Prostate gland (tissue), 2 donors: ENCODE results near the gene AMPH. TPM values are rescaled to one million over a fixed set of nuclear protein-coding genes. Genes with fewer than 3 reads are reported as not detected.

ENCODE experiments used
- DNase-seq: peaks from one replicate; pipeline ENCODE4 v3.0.0-alpha.2; 2019; ENCODE audit warnings: low spot score
- H3K27ac ChIP-seq, 2 donors: fragments of 200-600 bp; sonication (generic); 2 replicates each; pipeline ENCODE4 v1.5.1; 2017 to 2019
- H3K27me3 ChIP-seq: fragments of 200-600 bp; sonication (generic); replicated peaks from 2 replicates; pipeline ENCODE4 v1.5.1; 2019; ENCODE audit not compliant: insufficient read depth
- H3K36me3 ChIP-seq, 2 donors: fragments of 200-600 bp; sonication (generic); 1 replicate in 1 of 2; 2 replicates in 1 of 2; pipeline versions ENCODE4 v1.5.1 to v1.8.1; 2017 to 2019
- H3K4me1 ChIP-seq: fragments of 200-600 bp; sonication (generic); replicated peaks from 2 replicates; pipeline ENCODE4 v1.5.1; 2019
- H3K4me3 ChIP-seq, 2 donors: fragments of 200-600 bp; sonication (generic); 2 replicates each; pipeline ENCODE4 v1.5.1; 2017 to 2019
- H3K9me3 ChIP-seq: fragments of 200-600 bp; sonication (generic); 2 replicates; pipeline ENCODE4 v1.5.1; 2017
- CTCF ChIP-seq, 4 experiments: fragments of 200-600 bp in 2 of 4; fragments of 450-650 bp in 2 of 4; sonication (generic) in 2 of 4; IDR thresholded peaks; 1 replicate in 3 of 4; 2 replicates in 1 of 4; pipeline ENCODE4 v1.5.1; 2016 to 2019; ENCODE audit warnings: antibody characterized with exemption in 4 of 4, mild to moderate bottlenecking in 2 of 4, moderate library complexity in 2 of 4
- POLR2A ChIP-seq: fragments of 450-650 bp; IDR thresholded peaks from one replicate; pipeline ENCODE4 v1.6.1; 2016; ENCODE audit warnings: antibody characterized with exemption, mild to moderate bottlenecking
- POLR2AphosphoS5 ChIP-seq: sonication (generic); formaldehyde crosslinking; IDR thresholded peaks from one replicate; pipeline ENCODE4 v1.6.1; 2017; ENCODE audit warnings: antibody characterized with exemption
- WGBS: methylation state at CpG from one replicate; pipeline ENCODE4 v1.1.5; 2018; 5-methylcytosine and 5-hydroxymethylcytosine counted together
- intact Hi-C: fragments of 100-400 bp; cut with DNase I; formaldehyde crosslinking; loops from one replicate; pipeline ENCODE4 v1.14.2; 2022
- total RNA-seq, 2 donors: library from RNA; depleted of rRNA; stranded (reverse); fragments of >200 nt; gene quantifications; one replicate each; pipeline ENCODE4 v1.1.0, GENCODE V29; 2016

Gene AMPH
- total RNA-seq, 2 donors from 2014 or later = 5.9 TPM; not detected in 1

- intact Hi-C loops = no loop called here
- 82% methylated on average over 2 of the region's 2 CpGs for WGBS
- H3K9me3 ChIP-seq = no peaks in the 10 kb centered on the region
- H3K27ac ChIP-seq = no peak overlapping the region
- no peaks in the 10 kb centered on the region for H3K27me3 ChIP-seq
- TF ChIP-seq POLR2AphosphoS5 (no peak), CTCF (IDR thresholded peaks at IDR 0.05) (no peak), POLR2A (no peak)
- no peak overlapping the region for H3K4me3 ChIP-seq
- H3K4me1 ChIP-seq = no peaks in the 10 kb centered on the region
- H3K36me3 ChIP-seq = no peaks in the 10 kb centered on the region
- no peak for DNase-seq
These were observed 118.5 kb downstream of the AMPH start for GRCh38 chr7:38512704-38513103.

GRCh38 chr7:38512291-38512690 lies 118.9 kb downstream of the AMPH start:
- no peak for TF ChIP-seq POLR2AphosphoS5
- no peak for TF ChIP-seq CTCF (IDR thresholded peaks at IDR 0.05)
- TF ChIP-seq POLR2A = no peak
- H3K9me3 ChIP-seq = no peaks in the 10 kb centered on the region
- intact Hi-C loops = no loop called here
- H3K4me3 ChIP-seq = no peak overlapping the region
- H3K4me1 ChIP-seq = no peaks in the 10 kb centered on the region
- WGBS = 97% methylated on average over 2 of the region's 2 CpGs
- no peak overlapping the region for H3K27ac ChIP-seq
- H3K27me3 ChIP-seq = no peaks in the 10 kb centered on the region
- DNase-seq = no peak
- H3K36me3 ChIP-seq = no peaks in the 10 kb centered on the region

- intact Hi-C loops = no loop called here
- TF ChIP-seq POLR2AphosphoS5 (no peak), POLR2A (no peak), CTCF (IDR thresholded peaks at IDR 0.05) (no peak)
- Histone ChIP-seq H3K4me3 (no peak overlapping the region), H3K27ac (no peak overlapping the region), H3K36me3 (no peaks in the 10 kb centered on the region), H3K27me3 (no peaks in the 10 kb centered on the region), H3K4me1 (no peaks in the 10 kb centered on the region), H3K9me3 (no peaks in the 10 kb centered on the region)
- no peak for DNase-seq
- WGBS = 87% methylated on average over 2 of the region's 2 CpGs
These were observed 123.8 kb downstream of the AMPH start for GRCh38 chr7:38507384-38507783.

GRCh38 chr7:38506756-38507155 lies 124.4 kb downstream of the AMPH start:
- DNase-seq = no peak
- Histone ChIP-seq H3K27ac (no peak overlapping the region), H3K27me3 (no peaks in the 10 kb centered on the region), H3K4me3 (no peak overlapping the region), H3K4me1 (no peaks in the 10 kb centered on the region), H3K36me3 (no peaks in the 10 kb centered on the region), H3K9me3 (no peaks in the 10 kb centered on the region)
- WGBS = 74% methylated on average over 3 of the region's 3 CpGs
- intact Hi-C loops = no loop called here
- TF ChIP-seq CTCF (IDR thresholded peaks at IDR 0.05) (no peak), POLR2AphosphoS5 (no peak), POLR2A (no peak)

GRCh38 chr7:38506004-38506403 lies 125.2 kb downstream of the AMPH start:
- no peak overlapping the region for H3K4me3 ChIP-seq
- H3K27ac ChIP-seq = no peak overlapping the region
- intact Hi-C loops = no loop called here
- DNase-seq = no peak
- H3K27me3 ChIP-seq = no peaks in the 10 kb centered on the region
- WGBS = 100% methylated on average over 1 of the region's 1 CpG
- no peaks in the 10 kb centered on the region for H3K36me3 ChIP-seq
- H3K9me3 ChIP-seq = no peaks in the 10 kb centered on the region
- TF ChIP-seq CTCF (IDR thresholded peaks at IDR 0.05) = no peak
- no peaks in the 10 kb centered on the region for H3K4me1 ChIP-seq
